GM12872 (cell line): ENCODE data around the gene PCDHGC4.

Experiments
- TF ChIP-seq, protein P1 (sequence below): IDR thresholded peaks from 3 replicates; pipeline ENCODE4 v1.5.1; 2011; ENCODE audit warnings: low read depth, mild to moderate bottlenecking, low read length, moderate library complexity; ENCODE audit not compliant: insufficient read depth

PCDHGC4 gene

GRCh38 chr5:141510160-141510559 is 25.3 kb downstream of the PCDHGC4 start:
- TF ChIP-seq, protein P1, sequence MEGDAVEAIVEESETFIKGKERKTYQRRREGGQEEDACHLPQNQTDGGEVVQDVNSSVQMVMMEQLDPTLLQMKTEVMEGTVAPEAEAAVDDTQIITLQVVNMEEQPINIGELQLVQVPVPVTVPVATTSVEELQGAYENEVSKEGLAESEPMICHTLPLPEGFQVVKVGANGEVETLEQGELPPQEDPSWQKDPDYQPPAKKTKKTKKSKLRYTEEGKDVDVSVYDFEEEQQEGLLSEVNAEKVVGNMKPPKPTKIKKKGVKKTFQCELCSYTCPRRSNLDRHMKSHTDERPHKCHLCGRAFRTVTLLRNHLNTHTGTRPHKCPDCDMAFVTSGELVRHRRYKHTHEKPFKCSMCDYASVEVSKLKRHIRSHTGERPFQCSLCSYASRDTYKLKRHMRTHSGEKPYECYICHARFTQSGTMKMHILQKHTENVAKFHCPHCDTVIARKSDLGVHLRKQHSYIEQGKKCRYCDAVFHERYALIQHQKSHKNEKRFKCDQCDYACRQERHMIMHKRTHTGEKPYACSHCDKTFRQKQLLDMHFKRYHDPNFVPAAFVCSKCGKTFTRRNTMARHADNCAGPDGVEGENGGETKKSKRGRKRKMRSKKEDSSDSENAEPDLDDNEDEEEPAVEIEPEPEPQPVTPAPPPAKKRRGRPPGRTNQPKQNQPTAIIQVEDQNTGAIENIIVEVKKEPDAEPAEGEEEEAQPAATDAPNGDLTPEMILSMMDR = no peak

DNA sequence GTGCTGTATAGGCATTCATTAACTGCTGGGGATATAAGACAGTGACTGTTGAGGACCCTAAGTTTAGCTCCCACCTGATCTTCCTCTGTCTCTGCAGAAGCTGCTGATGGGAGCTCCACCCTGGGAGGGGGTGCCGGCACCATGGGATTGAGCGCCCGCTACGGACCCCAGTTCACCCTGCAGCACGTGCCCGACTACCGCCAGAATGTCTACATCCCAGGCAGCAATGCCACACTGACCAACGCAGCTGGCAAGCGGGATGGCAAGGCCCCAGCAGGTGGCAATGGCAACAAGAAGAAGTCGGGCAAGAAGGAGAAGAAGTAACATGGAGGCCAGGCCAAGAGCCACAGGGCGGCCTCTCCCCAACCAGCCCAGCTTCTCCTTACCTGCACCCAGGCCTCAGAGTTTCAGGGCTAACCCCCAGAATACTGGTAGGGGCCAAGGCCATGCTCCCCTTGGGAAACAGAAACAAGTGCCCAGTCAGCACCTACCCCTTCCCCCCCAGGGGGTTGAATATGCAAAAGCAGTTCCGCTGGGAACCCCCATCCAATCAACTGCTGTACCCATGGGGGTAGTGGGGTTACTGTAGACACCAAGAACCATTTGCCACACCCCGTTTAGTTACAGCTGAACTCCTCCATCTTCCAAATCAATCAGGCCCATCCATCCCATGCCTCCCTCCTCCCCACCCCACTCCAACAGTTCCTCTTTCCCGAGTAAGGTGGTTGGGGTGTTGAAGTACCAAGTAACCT is 26.2 kb downstream of the PCDHGC4 start:
- TF ChIP-seq, protein P1 = no peak

GRCh38 chr5:141511771-141512325 is 27.0 kb downstream of the PCDHGC4 start:
- TF ChIP-seq, protein P1 = no peak

GRCh38 chr5:141512390-141512910 is 27.6 kb downstream of the PCDHGC4 start:
- TF ChIP-seq, protein P1 = peak; percentile 94

DNA sequence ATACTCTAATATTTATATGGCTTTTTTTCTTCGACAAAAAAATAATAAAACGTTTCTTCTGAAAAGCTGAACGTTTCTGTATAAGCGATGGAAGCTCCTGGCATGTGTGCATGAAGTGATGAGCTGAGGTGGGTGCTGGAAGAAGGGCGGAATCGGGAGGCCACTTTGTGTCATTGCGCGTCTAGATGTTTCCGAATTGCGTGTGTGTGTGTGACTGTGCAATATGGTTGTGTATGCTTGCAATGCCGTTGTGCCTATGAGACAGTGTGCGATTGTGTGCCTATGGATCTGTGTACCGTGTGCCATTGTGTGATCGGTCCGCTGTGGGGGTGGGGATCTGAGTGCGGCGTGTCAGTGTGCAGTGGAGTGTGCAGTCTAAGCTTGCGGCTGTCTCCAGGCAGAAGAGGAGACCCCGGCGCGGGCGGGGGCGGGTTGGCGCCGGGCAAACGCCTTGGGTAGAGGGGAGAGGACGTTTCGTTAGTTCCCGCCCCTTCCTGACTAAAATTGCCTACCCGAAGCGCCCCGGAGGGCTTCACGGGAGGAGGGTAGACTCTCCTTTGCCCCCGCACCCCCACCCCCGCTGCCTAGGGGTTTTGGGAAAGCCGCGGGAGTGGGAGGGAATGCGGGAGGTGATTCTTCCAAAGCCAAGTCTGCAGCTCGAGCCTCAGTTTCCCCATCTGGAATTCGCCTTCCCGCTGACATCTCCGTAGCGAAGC is 28.2 kb downstream of the PCDHGC4 start:
- TF ChIP-seq, protein P1 = no peak

DNA sequence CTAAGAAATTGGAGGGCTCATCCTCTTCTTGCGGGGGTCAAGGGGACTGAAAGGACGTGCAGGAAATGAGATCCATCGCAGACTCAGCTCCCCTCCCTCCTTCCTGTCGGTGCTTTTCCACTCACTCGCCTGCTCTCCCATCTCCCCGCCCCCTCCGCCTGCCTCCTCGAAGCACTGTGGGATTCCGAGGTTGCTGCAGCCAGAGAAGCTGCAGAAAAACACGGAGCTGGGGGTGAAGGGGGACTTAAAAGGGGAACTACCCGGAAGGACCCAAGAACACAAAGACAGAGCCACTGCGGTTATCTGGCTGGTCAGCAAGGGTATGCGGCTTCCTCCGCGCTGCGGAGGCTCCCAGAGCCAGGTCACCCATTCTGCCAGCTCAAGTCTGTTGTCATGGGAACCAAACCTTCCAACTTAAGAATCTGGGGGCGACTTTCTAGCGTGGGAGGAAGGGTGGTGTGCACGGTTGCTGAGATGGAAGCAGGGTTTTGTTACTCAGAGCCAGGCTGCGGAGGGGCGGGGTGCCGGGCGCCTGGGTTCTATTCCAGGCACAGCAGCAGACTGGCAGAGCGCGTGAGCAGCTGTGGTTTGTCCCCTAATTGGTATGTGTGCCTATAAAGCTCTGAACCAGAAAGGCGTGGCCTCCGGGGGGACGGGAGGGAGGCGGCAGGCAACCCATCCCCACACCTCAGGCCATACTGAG is 28.9 kb downstream of the PCDHGC4 start:
- TF ChIP-seq, protein P1 = no peak
